SK-N-SH treated with all-trans-retinoic acid at 6 μM for 48 hours (cell line): Measurements from ENCODE around the gene SUGCT.
A peak's percentile ranks its signal among the peaks of the same experiment; 100 is the strongest.

ENCODE experiments used
- ATAC-seq: fragments of 200-7000 bp; cut with Tn5 transposase; 3 replicates; pipeline ENCODE4 v1.9.1; 2020; ENCODE audit warnings: mild to moderate bottlenecking, moderate library complexity
- ARNTL ChIP-seq: fragments of 450-650 bp; formaldehyde crosslinking; IDR thresholded peaks from 2 replicates; pipeline ENCODE4 v1.5.0; 2020; ENCODE audit warnings: low read depth, mild to moderate bottlenecking, moderate library complexity, borderline replicate concordance
- BACH2 ChIP-seq: fragments of 250-450 bp; sonication (Bioruptor Pico); IDR thresholded peaks from 2 replicates; pipeline ENCODE4 v1.9.0; 2021; ENCODE audit warnings: mild to moderate bottlenecking, borderline replicate concordance
- CREB5 ChIP-seq: fragments of 250-450 bp; sonication (Bioruptor Pico); IDR thresholded peaks from 2 replicates; pipeline ENCODE4 v1.5.1; 2020; ENCODE audit warnings: low read depth, mild to moderate bottlenecking, moderate library complexity
- CSDC2 ChIP-seq: fragments of 250-450 bp; sonication (Bioruptor Pico); IDR thresholded peaks from 2 replicates; pipeline ENCODE4 v1.5.0; 2020; ENCODE audit warnings: mild to moderate bottlenecking, moderate library complexity
- CSRNP3 ChIP-seq: fragments of 250-450 bp; sonication (Bioruptor Pico); IDR thresholded peaks from 2 replicates; pipeline ENCODE4 v1.5.1; 2021; ENCODE audit warnings: mild to moderate bottlenecking, moderate library complexity
- ESRRG ChIP-seq: fragments of 250-450 bp; sonication (Bioruptor Pico); IDR thresholded peaks from 2 replicates; pipeline ENCODE4 v1.6.1; 2021; ENCODE audit warnings: mild to moderate bottlenecking
- OSR1 ChIP-seq: fragments of 250-450 bp; sonication (Bioruptor Pico); IDR thresholded peaks from 2 replicates; pipeline ENCODE4 v1.8.0; 2022; ENCODE audit warnings: moderate library complexity, mild to moderate bottlenecking, inconsistent platforms
- PATZ1 ChIP-seq: fragments of 250-450 bp; sonication (Bioruptor Pico); IDR thresholded peaks from 2 replicates; pipeline ENCODE4 v1.8.0; 2020; ENCODE audit warnings: mild to moderate bottlenecking, moderate library complexity, borderline replicate concordance
- POU6F1 ChIP-seq: fragments of 250-450 bp; sonication (Bioruptor Pico); IDR thresholded peaks from 2 replicates; pipeline ENCODE4 v1.8.0; 2021; ENCODE audit warnings: low read depth, mild to moderate bottlenecking, moderate library complexity, borderline replicate concordance
- RARB ChIP-seq: fragments of 250-450 bp; sonication (Bioruptor Pico); IDR thresholded peaks from 2 replicates; pipeline ENCODE4 v1.8.0; 2021; ENCODE audit warnings: mild to moderate bottlenecking, moderate library complexity
- SNAI2 ChIP-seq: fragments of 250-450 bp; sonication (Bioruptor Pico); IDR thresholded peaks from 2 replicates; pipeline ENCODE4 v1.5.0; 2020; ENCODE audit warnings: mild to moderate bottlenecking, moderate library complexity
- TCF4 ChIP-seq: fragments of 250-450 bp; sonication (Bioruptor Pico); IDR thresholded peaks from 2 replicates; pipeline ENCODE4 v1.8.0; 2021; ENCODE audit warnings: mild to moderate bottlenecking, moderate library complexity, borderline replicate concordance
- TOX ChIP-seq: fragments of 250-450 bp; sonication (Bioruptor Pico); IDR thresholded peaks from 2 replicates; pipeline ENCODE4 v1.8.0; 2021; ENCODE audit warnings: mild to moderate bottlenecking, moderate library complexity, borderline replicate concordance
- TSHZ2 ChIP-seq: fragments of 250-450 bp; sonication (Bioruptor Pico); IDR thresholded peaks from 2 replicates; pipeline ENCODE4 v1.5.0; 2020; ENCODE audit warnings: mild to moderate bottlenecking, moderate library complexity
- ZC3H10 ChIP-seq: fragments of 250-450 bp; sonication (Bioruptor Pico); IDR thresholded peaks from 2 replicates; pipeline ENCODE4 v1.5.1; 2021; ENCODE audit warnings: mild to moderate bottlenecking, moderate library complexity
- ZFP3 ChIP-seq: fragments of 250-450 bp; sonication (Bioruptor Pico); IDR thresholded peaks from 2 replicates; pipeline ENCODE4 v1.5.0; 2020; ENCODE audit warnings: mild to moderate bottlenecking, moderate library complexity
- ZFP30 ChIP-seq: fragments of 450-650 bp; formaldehyde crosslinking; IDR thresholded peaks from 2 replicates; pipeline ENCODE4 v1.5.0; 2022; ENCODE audit warnings: mild to moderate bottlenecking, moderate library complexity
- ZNF565 ChIP-seq: fragments of 450-650 bp; formaldehyde crosslinking; conservative IDR thresholded peaks from 2 replicates; pipeline ENCODE4 v1.5.0; 2020; ENCODE audit warnings: low read depth, mild to moderate bottlenecking, moderate library complexity
- ZNF70 ChIP-seq: fragments of 450-650 bp; formaldehyde crosslinking; IDR thresholded peaks from 2 replicates; pipeline ENCODE4 v1.5.0; 2020; ENCODE audit warnings: mild to moderate bottlenecking, moderate library complexity
- ZNF8 ChIP-seq: fragments of 450-650 bp; formaldehyde crosslinking; IDR thresholded peaks from 2 replicates; pipeline ENCODE4 v1.5.0; 2020; ENCODE audit warnings: mild to moderate bottlenecking, moderate library complexity

SUGCT gene

GRCh38 chr7:40656349-40656748 lies 521.5 kb downstream of the SUGCT start:
- ATAC-seq, result peak; percentile 43
- TF ChIP-seq RARB, result no peak
- no peak for TF ChIP-seq ZFP30 (CRISPR knock-in tag)
- TF ChIP-seq TCF4 (CRISPR knock-in tag), result no peak
- TF ChIP-seq BACH2 (CRISPR knock-in tag), result no peak

- ATAC-seq, result no peak; the same call in 2 of the 3 replicates
- TF ChIP-seq CSRNP3 (CRISPR knock-in tag) (no peak), ZC3H10 (no peak), TOX (CRISPR knock-in tag) (no peak), TCF4 (CRISPR knock-in tag) (no peak), CREB5 (CRISPR knock-in tag) (no peak), TSHZ2 (CRISPR knock-in tag) (no peak), BACH2 (CRISPR knock-in tag) (no peak), OSR1 (CRISPR knock-in tag) (no peak), SNAI2 (CRISPR knock-in tag) (no peak), ZFP3 (no peak), POU6F1 (CRISPR knock-in tag) (no peak), ESRRG (CRISPR knock-in tag) (no peak), ZNF565 (CRISPR knock-in tag) (no peak), ARNTL (CRISPR knock-in tag) (no peak)
These were observed 523.9 kb downstream of the SUGCT start for GRCh38 chr7:40658729-40659128.

- TF ChIP-seq OSR1 (CRISPR knock-in tag), result no peak
- TF ChIP-seq RARB, result no peak
- TF ChIP-seq ZNF70 (CRISPR knock-in tag), result no peak
- TF ChIP-seq CSDC2 (CRISPR knock-in tag), result no peak
- TF ChIP-seq PATZ1 (CRISPR knock-in tag), result no peak
- TF ChIP-seq CSRNP3 (CRISPR knock-in tag), result no peak
- TF ChIP-seq ZFP3, result no peak
- TF ChIP-seq TCF4 (CRISPR knock-in tag), result no peak
- TF ChIP-seq TSHZ2 (CRISPR knock-in tag), result no peak
- no peak for TF ChIP-seq ZFP30 (CRISPR knock-in tag)
- TF ChIP-seq ARNTL (CRISPR knock-in tag), result no peak
- TF ChIP-seq SNAI2 (CRISPR knock-in tag), result no peak
- no peak for TF ChIP-seq CREB5 (CRISPR knock-in tag)
- no peak for TF ChIP-seq TOX (CRISPR knock-in tag)
- no peak for TF ChIP-seq ZNF8 (CRISPR knock-in tag)
- TF ChIP-seq ZNF565 (CRISPR knock-in tag), result no peak
These were observed 524.4 kb downstream of the SUGCT start for GRCh38 chr7:40659231-40659630.

More at GRCh38 chr7:40659231-40659630, 524.4 kb downstream of the SUGCT start:
- no peak for ATAC-seq
